ENCODE results near the gene MYH11.

MYH11 gene

DNA sequence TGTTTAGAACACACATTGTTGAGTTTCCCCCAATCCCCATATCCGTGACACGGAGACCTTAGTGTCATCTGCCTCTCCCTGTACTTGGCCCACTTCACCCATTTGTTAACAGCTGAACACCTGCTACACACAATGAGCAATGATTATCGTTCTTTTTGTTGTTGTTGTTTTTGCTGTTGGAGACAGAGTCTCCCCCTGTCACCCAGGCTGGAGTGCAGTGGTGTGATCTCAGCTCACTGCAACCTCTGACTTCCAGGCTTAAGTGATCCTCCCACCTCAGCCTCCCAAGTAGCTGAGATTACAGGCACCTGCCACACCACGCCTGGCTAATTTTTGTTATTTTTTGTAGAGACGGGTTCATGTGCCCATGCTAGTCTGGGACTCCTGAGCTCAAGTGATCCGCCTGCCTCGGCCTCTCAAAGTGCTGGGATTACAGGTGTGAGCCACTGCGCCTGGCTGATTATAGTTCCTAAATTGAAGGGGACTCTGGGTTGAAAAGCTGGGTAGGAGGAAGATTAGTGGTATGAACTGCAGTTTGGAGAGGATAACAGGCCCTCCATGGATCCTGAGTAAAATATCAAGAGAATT is 185.2 kb downstream of the MYH11 start:
- no peak overlapping the region for H3K4me3 ChIP-seq (ENCODE audit: low read depth, low read length)
- H3K9me3 ChIP-seq (ENCODE audit: control insufficient read depth, low read length): no peaks in the 10 kb centered on the region
- no peaks in the 10 kb centered on the region for H3K4me1 ChIP-seq
- H2AFZ ChIP-seq: no peak overlapping the region
- H3K79me2 ChIP-seq: no peaks in the 10 kb centered on the region
- no peaks in the 10 kb centered on the region for H3K36me3 ChIP-seq (ENCODE audit: control insufficient read depth, insufficient read depth, low read length)
- H3K9ac ChIP-seq: no peak overlapping the region
- no peak overlapping the region for H3K4me2 ChIP-seq (ENCODE audit: low read length)
- no peaks in the 10 kb centered on the region for H3K27me3 ChIP-seq (ENCODE audit: control insufficient read depth, insufficient read depth, low read length)
- peak overlapping the region; percentile 68 for H3K27ac ChIP-seq
- TF ChIP-seq, protein P1, sequence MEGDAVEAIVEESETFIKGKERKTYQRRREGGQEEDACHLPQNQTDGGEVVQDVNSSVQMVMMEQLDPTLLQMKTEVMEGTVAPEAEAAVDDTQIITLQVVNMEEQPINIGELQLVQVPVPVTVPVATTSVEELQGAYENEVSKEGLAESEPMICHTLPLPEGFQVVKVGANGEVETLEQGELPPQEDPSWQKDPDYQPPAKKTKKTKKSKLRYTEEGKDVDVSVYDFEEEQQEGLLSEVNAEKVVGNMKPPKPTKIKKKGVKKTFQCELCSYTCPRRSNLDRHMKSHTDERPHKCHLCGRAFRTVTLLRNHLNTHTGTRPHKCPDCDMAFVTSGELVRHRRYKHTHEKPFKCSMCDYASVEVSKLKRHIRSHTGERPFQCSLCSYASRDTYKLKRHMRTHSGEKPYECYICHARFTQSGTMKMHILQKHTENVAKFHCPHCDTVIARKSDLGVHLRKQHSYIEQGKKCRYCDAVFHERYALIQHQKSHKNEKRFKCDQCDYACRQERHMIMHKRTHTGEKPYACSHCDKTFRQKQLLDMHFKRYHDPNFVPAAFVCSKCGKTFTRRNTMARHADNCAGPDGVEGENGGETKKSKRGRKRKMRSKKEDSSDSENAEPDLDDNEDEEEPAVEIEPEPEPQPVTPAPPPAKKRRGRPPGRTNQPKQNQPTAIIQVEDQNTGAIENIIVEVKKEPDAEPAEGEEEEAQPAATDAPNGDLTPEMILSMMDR (IDR thresholded peaks at IDR 0.05): no peak

DNA sequence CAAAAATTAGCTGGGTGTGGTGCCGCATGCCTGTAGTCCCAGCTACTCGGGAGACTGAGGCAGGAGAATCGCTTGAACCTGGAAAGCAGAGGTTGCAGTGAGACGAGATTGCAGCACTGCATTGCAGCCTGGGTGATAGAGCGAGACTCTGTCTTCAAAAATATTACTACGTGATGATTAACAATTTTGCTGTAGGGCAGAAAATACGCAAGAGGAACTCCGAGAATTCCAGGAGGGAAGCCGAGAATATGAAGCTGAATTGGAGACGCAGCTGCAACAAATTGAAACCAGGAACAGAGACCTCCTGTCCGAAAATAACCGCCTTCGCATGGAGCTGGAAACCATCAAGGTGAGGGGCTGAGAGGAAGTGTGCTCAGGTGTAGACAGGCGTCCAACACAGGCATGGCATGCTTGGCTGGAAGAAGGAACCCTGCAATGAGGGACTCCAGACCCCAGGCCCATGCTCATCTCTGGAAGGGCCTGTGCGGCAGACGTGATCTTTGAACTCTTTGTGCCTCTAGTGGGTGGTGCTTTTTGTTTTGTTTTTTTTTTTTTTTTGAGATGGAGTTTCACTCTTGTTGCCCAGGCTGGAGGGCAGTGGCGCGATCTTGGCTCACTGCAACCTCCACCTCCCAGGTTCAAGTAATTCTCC is 189.6 kb downstream of the MYH11 start:
- no peaks in the 10 kb centered on the region for H3K4me1 ChIP-seq
- H3K27me3 ChIP-seq (ENCODE audit: control insufficient read depth, insufficient read depth, low read length): no peaks in the 10 kb centered on the region
- no peak overlapping the region for H3K4me3 ChIP-seq (ENCODE audit: low read depth, low read length)
- peaks cover 4% of the 10 kb centered on the region for H3K79me2 ChIP-seq
- H3K4me2 ChIP-seq (ENCODE audit: low read length): no peak overlapping the region
- H2AFZ ChIP-seq: no peak overlapping the region
- no peaks in the 10 kb centered on the region for H3K9me3 ChIP-seq (ENCODE audit: control insufficient read depth, low read length)
- H3K36me3 ChIP-seq (ENCODE audit: control insufficient read depth, insufficient read depth, low read length): no peaks in the 10 kb centered on the region
- TF ChIP-seq, protein P1 (IDR thresholded peaks at IDR 0.05): no peak
- H3K27ac ChIP-seq: no peak overlapping the region
- H3K9ac ChIP-seq: no peak overlapping the region

DNA sequence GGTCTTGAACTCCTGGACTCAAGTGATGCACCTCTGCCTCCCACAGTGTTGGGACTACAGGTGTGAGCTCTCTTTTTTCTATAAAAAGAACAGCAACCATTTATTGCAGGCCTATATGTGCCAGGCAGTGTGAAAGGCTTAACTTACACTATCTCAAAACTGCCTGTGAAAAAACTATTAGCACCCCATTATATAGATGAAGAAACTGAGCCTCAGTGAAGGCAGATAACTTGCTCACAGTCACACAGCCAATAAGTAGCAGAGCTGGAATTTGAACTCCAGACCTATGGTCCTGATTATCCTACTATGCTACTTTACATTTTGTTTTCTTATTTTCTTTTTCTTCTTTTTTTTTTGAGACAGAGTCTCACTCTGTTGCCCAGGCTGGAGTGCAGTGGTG is 191.7 kb downstream of the MYH11 start:
- Histone ChIP-seq H3K79me2 (peaks cover 10% of the 10 kb centered on the region), H3K4me1 (no peaks in the 10 kb centered on the region), H3K9me3 (ENCODE audit: control insufficient read depth, low read length) (no peaks in the 10 kb centered on the region), H3K4me2 (ENCODE audit: low read length) (no peak overlapping the region), H3K27ac (no peak overlapping the region), H3K36me3 (ENCODE audit: control insufficient read depth, insufficient read depth, low read length) (no peaks in the 10 kb centered on the region), H3K9ac (no peak overlapping the region), H2AFZ (no peak overlapping the region), H3K4me3 (ENCODE audit: low read depth, low read length) (no peak overlapping the region), H3K27me3 (ENCODE audit: control insufficient read depth, insufficient read depth, low read length) (no peaks in the 10 kb centered on the region)
- TF ChIP-seq, protein P1 (IDR thresholded peaks at IDR 0.05): no peak

DNA sequence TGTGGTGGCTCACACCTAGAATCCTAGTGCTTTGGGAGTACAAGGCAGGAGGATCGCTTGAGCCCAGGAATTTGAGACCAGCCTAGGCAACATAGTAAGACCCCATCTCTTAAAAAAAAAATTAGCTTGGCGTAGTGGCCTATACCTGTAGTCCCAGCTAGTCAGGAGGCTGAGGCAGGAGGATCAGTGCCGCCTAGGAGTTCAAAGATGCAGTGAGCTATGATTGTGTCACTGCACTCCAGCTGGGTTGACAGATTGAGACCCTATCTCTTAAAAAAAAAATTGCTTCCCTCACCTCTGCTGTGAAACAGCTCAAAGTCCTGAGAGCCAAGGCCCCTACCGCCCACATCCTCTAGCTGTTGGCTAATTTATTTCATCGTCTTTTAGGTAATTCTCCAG is 196.6 kb downstream of the MYH11 start:
- TF ChIP-seq, protein P1 (IDR thresholded peaks at IDR 0.05): no peak
- H3K27ac ChIP-seq: no peak overlapping the region
- no peaks in the 10 kb centered on the region for H3K36me3 ChIP-seq (ENCODE audit: control insufficient read depth, insufficient read depth, low read length)
- no peak overlapping the region for H3K9ac ChIP-seq
- no peaks in the 10 kb centered on the region for H3K4me1 ChIP-seq
- H2AFZ ChIP-seq: no peak overlapping the region
- no peak overlapping the region for H3K4me2 ChIP-seq (ENCODE audit: low read length)
- no peak overlapping the region for H3K4me3 ChIP-seq (ENCODE audit: low read depth, low read length)
- peaks cover 11% of the 10 kb centered on the region for H3K79me2 ChIP-seq
- no peaks in the 10 kb centered on the region for H3K27me3 ChIP-seq (ENCODE audit: control insufficient read depth, insufficient read depth, low read length)
- no peaks in the 10 kb centered on the region for H3K9me3 ChIP-seq (ENCODE audit: control insufficient read depth, low read length)

DNA sequence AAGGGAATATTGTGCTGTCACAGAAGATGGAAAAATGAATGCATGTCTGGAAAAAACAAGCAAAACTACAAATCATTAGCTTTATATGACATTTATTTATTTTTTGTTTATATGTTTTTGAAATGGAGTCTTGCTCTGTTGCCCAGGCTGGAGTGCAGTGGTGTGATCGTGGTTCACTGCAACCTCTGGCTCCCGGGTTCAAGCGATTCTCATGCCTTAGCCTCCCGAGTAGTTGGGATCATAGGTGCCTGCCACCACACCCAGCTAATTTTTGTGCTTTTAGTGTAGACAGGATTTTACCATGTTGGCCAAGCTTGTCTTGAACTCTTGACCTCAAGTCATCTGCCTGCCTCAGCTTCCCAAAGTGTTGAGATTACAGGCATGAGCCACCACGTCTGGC is 198.3 kb downstream of the MYH11 start:
- Histone ChIP-seq H3K4me2 (ENCODE audit: low read length) (no peak overlapping the region), H3K27me3 (ENCODE audit: control insufficient read depth, insufficient read depth, low read length) (no peaks in the 10 kb centered on the region), H3K79me2 (peaks cover 11% of the 10 kb centered on the region), H3K36me3 (ENCODE audit: control insufficient read depth, insufficient read depth, low read length) (no peaks in the 10 kb centered on the region), H3K9ac (no peak overlapping the region), H3K27ac (no peak overlapping the region), H2AFZ (no peak overlapping the region), H3K4me3 (ENCODE audit: low read depth, low read length) (no peak overlapping the region), H3K4me1 (no peaks in the 10 kb centered on the region), H3K9me3 (ENCODE audit: control insufficient read depth, low read length) (no peaks in the 10 kb centered on the region)
- TF ChIP-seq, protein P1 (IDR thresholded peaks at IDR 0.05): no peak
